Measurements from ENCODE around the gene SFXN4. TPM values are rescaled to one million over a fixed set of nuclear protein-coding genes. Genes with fewer than 3 reads are reported as not detected.
A peak's percentile ranks its signal among the peaks of the same experiment; 100 is the strongest.

SFXN4 gene
- total and polyA plus RNA-seq, 2 donors (not counting 1 experiment from before 2014, with no cell fraction given): 10.3 to 17.7 TPM

DNA sequence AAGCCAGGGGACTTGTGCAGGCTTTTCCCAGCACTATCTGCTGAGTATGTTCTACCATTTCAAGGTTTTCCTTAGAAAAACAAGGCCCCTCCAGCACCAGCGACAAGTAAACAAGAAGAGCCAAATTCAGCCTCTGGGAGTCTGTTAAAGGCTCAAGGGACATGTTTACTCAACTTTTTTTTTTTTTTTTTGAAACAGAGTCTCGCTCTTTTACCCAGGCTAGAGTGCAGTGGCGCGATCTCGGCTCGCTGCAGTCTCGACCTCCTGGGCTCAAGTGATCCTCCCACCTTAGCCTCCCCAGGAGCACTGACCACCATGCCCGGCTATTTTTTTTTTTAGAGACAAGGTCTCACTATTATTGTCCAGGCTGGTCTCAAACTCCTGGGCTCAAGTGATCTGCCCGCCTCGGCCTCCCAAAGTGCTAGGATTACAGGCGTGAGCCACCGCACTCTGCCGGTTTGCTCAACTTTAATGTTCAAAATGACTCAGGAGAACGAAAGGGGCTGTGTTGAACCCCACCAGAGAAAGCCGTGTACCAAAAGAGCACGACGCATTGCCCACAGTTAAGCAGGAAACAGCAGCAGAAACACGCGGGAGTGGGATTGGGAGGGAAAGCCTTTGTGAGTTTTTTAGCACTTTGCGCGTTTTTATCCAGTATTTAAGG, 12.3 kb upstream of the SFXN4 start:
- no peaks in the 10 kb centered on the region for H3K9me3 ChIP-seq (ENCODE audit: control insufficient read depth, insufficient read depth, low read depth, low read length)
- H3K4me3 ChIP-seq (replicated peaks in 1 of 4; ENCODE audit: control extremely low read depth in 1 of 4, insufficient read depth in 1 of 4, low read depth in 3 of 4, low read length in 4 of 4): peak overlapping the region; percentile 70 to 99 (median 76)
- TF ChIP-seq EZH2 (IDR thresholded peaks at IDR 0.05; ENCODE audit: low read length, missing control alignments) (no peak), CTCF (conservative IDR thresholded peaks at IDR 0.05 in 1 of 2, IDR thresholded peaks at IDR 0.05 in 1 of 2; ENCODE audit: low read depth in 1 of 2, low read length in 2 of 2) (no peak)
- peak overlapping the region; percentile 93 for H3K27ac ChIP-seq (ENCODE audit: insufficient read depth, low read length)
- peak overlapping the region; percentile 96 for H3K9ac ChIP-seq (ENCODE audit: insufficient read depth, low read length)
- peaks cover 4% of the 10 kb centered on the region for H3K36me3 ChIP-seq (ENCODE audit: control insufficient read depth, insufficient read depth, low read length)
- H4K20me1 ChIP-seq (ENCODE audit: control insufficient read depth, extremely low read depth, insufficient read depth, low read length): no peaks in the 10 kb centered on the region
- no peaks in the 10 kb centered on the region for H3K27me3 ChIP-seq (ENCODE audit: control insufficient read depth, insufficient read depth, low read length)
- peaks cover 38% of the 10 kb centered on the region for H3K79me2 ChIP-seq (ENCODE audit: control insufficient read depth, insufficient read depth, low read length)
- peaks cover 3% of the 10 kb centered on the region for H3K4me1 ChIP-seq (ENCODE audit: control insufficient read depth, extremely low read depth, insufficient read depth, low read length)
- no peak for DNase-seq (ENCODE audit: low read depth in 2 of 2)
- H3K4me2 ChIP-seq (ENCODE audit: extremely low read depth, insufficient read depth, low read length): peak overlapping the region; percentile 98
- peak overlapping the region; percentile 98 for H2AFZ ChIP-seq (ENCODE audit: low read length)

DNA sequence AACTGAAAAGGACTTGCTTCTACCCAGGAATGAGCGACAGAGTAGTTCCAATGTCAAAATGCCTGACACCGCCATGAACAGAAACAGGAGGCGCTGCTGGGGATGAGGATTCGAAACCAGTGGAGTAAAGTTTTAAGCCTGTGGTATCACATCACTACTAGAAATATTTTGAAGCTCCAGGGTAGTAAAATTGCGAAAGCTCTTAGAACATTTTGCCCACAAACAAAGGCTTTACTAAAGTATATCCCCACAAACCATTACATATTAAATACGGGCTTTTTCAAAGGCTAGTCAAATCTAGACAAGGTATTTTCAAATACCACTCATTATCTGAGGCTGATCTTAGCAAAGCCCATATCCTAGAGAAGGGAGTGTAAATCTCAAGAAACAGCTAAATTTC, 10.7 kb upstream of the SFXN4 start:
- peaks cover 40% of the 10 kb centered on the region for H3K79me2 ChIP-seq (ENCODE audit: control insufficient read depth, insufficient read depth, low read length)
- peaks cover 6% of the 10 kb centered on the region for H3K4me1 ChIP-seq (ENCODE audit: control insufficient read depth, extremely low read depth, insufficient read depth, low read length)
- H3K9ac ChIP-seq (ENCODE audit: insufficient read depth, low read length): no peak overlapping the region
- H4K20me1 ChIP-seq (ENCODE audit: control insufficient read depth, extremely low read depth, insufficient read depth, low read length): no peaks in the 10 kb centered on the region
- H3K27ac ChIP-seq (ENCODE audit: insufficient read depth, low read length): no peak overlapping the region
- H3K4me3 ChIP-seq (replicated peaks in 1 of 4; ENCODE audit: control extremely low read depth in 1 of 4, insufficient read depth in 1 of 4, low read depth in 3 of 4, low read length in 4 of 4): no peak overlapping the region
- H2AFZ ChIP-seq (ENCODE audit: low read length): no peak overlapping the region
- TF ChIP-seq CTCF (conservative IDR thresholded peaks at IDR 0.05 in 1 of 2, IDR thresholded peaks at IDR 0.05 in 1 of 2; ENCODE audit: low read depth in 1 of 2, low read length in 2 of 2) (no peak), EZH2 (IDR thresholded peaks at IDR 0.05; ENCODE audit: low read length, missing control alignments) (no peak)
- no peaks in the 10 kb centered on the region for H3K27me3 ChIP-seq (ENCODE audit: control insufficient read depth, insufficient read depth, low read length)
- H3K4me2 ChIP-seq (ENCODE audit: extremely low read depth, insufficient read depth, low read length): no peak overlapping the region
- H3K36me3 ChIP-seq (ENCODE audit: control insufficient read depth, insufficient read depth, low read length): peaks cover 9% of the 10 kb centered on the region
- DNase-seq (ENCODE audit: low read depth in 2 of 2): peak in 1 of 2 donors; percentile 27
- no peaks in the 10 kb centered on the region for H3K9me3 ChIP-seq (ENCODE audit: control insufficient read depth, insufficient read depth, low read depth, low read length)

GRCh38 chr10:119174109-119174508, 8.6 kb upstream of the SFXN4 start:
- Histone ChIP-seq H2AFZ (ENCODE audit: low read length) (no peak overlapping the region), H3K9ac (ENCODE audit: insufficient read depth, low read length) (no peak overlapping the region), H3K9me3 (ENCODE audit: control insufficient read depth, insufficient read depth, low read depth, low read length) (no peaks in the 10 kb centered on the region), H4K20me1 (ENCODE audit: control insufficient read depth, extremely low read depth, insufficient read depth, low read length) (no peaks in the 10 kb centered on the region), H3K27me3 (ENCODE audit: control insufficient read depth, insufficient read depth, low read length) (no peaks in the 10 kb centered on the region), H3K4me3 (replicated peaks in 1 of 4; ENCODE audit: control extremely low read depth in 1 of 4, insufficient read depth in 1 of 4, low read depth in 3 of 4, low read length in 4 of 4) (no peak overlapping the region), H3K4me1 (ENCODE audit: control insufficient read depth, extremely low read depth, insufficient read depth, low read length) (peaks cover 6% of the 10 kb centered on the region), H3K79me2 (ENCODE audit: control insufficient read depth, insufficient read depth, low read length) (peaks cover 40% of the 10 kb centered on the region), H3K4me2 (ENCODE audit: extremely low read depth, insufficient read depth, low read length) (no peak overlapping the region), H3K36me3 (ENCODE audit: control insufficient read depth, insufficient read depth, low read length) (peaks cover 16% of the 10 kb centered on the region), H3K27ac (ENCODE audit: insufficient read depth, low read length) (no peak overlapping the region)
- DNase-seq (ENCODE audit: low read depth in 2 of 2): no peak
- no peak for TF ChIP-seq CTCF (conservative IDR thresholded peaks at IDR 0.05 in 1 of 2, IDR thresholded peaks at IDR 0.05 in 1 of 2; ENCODE audit: low read depth in 1 of 2, low read length in 2 of 2)
- TF ChIP-seq EZH2 (IDR thresholded peaks at IDR 0.05; ENCODE audit: low read length, missing control alignments): no peak
